H9 (cell line): ENCODE data around the gene ING5. TPM values are rescaled to one million over a fixed set of nuclear protein-coding genes. Genes with fewer than 3 reads are reported as not detected.

Experiments used
- DNase-seq: peaks from one replicate; pipeline ENCODE4 v3.0.0-alpha.2; 2017
- H2AFZ ChIP-seq: one replicate; pipeline ENCODE4 v1.6.1; 2013; ENCODE audit warnings: mild to moderate bottlenecking, low read length, control low read depth, moderate library complexity
- H2AK5ac ChIP-seq: 2 replicates; pipeline ENCODE4 v1.6.1; 2013; ENCODE audit warnings: low read length, control low read depth, mixed read lengths; ENCODE audit not compliant: insufficient read length
- H2BK120ac ChIP-seq: one replicate; pipeline ENCODE4 v1.6.1; 2013; ENCODE audit warnings: low read depth, mild to moderate bottlenecking, low read length, control low read depth, inconsistent platforms; ENCODE audit not compliant: poor library complexity, severe bottlenecking
- H2BK12ac ChIP-seq: 2 replicates; pipeline ENCODE4 v1.6.1; 2013; ENCODE audit warnings: low read length, control low read depth, mixed read lengths, low read depth; ENCODE audit not compliant: insufficient read length
- H2BK15ac ChIP-seq: 2 replicates; pipeline ENCODE4 v1.6.1; 2013; ENCODE audit warnings: low read depth, low read length, control low read depth
- H2BK20ac ChIP-seq: one replicate; pipeline ENCODE4 v1.6.1; 2013; ENCODE audit warnings: low read depth, mild to moderate bottlenecking, low read length, control low read depth, inconsistent platforms; ENCODE audit not compliant: poor library complexity, severe bottlenecking
- H2BK5ac ChIP-seq: 2 replicates; pipeline ENCODE4 v1.6.1; 2013; ENCODE audit warnings: low read length, control low read depth, mixed read lengths; ENCODE audit not compliant: insufficient read length
- H3K14ac ChIP-seq: 2 replicates; pipeline ENCODE4 v1.6.1; 2013; ENCODE audit warnings: low read length, control low read depth; ENCODE audit not compliant: insufficient read depth
- H3K18ac ChIP-seq: 2 replicates; pipeline ENCODE4 v1.6.1; 2013; ENCODE audit warnings: low read depth, mild to moderate bottlenecking, mixed read lengths, low read length, control low read depth; ENCODE audit not compliant: insufficient read length
- H3K23ac ChIP-seq: 2 replicates; pipeline ENCODE4 v1.6.1; 2013; ENCODE audit warnings: low read length, control low read depth, mixed read lengths, low read depth; ENCODE audit not compliant: insufficient read length
- H3K23me2 ChIP-seq: 2 replicates; pipeline ENCODE4 v1.6.1; 2013; ENCODE audit warnings: low read depth, mild to moderate bottlenecking, mixed read lengths, low read length, control low read depth; ENCODE audit not compliant: insufficient read length, poor library complexity, severe bottlenecking
- H3K27ac ChIP-seq: 2 replicates; pipeline ENCODE4 v1.5.1; 2013; ENCODE audit warnings: low read length, control low read depth, mixed read lengths, low read depth; ENCODE audit not compliant: insufficient read length
- H3K27me3 ChIP-seq: 2 replicates; pipeline ENCODE4 v1.6.1; 2013; ENCODE audit warnings: low read length, control low read depth, inconsistent platforms; ENCODE audit not compliant: insufficient read depth
- H3K4ac ChIP-seq: 2 replicates; pipeline ENCODE4 v1.6.1; 2013; ENCODE audit warnings: low read depth, mild to moderate bottlenecking, control low read depth, inconsistent platforms, low read length, moderate library complexity
- H3K4me1 ChIP-seq: 2 replicates; pipeline ENCODE4 v1.6.1; 2013; ENCODE audit warnings: low read length, control low read depth, inconsistent platforms; ENCODE audit not compliant: insufficient read depth
- H3K4me2 ChIP-seq: 2 replicates; pipeline ENCODE4 v1.6.1; 2013; ENCODE audit warnings: low read length, control low read depth, mixed read lengths; ENCODE audit not compliant: insufficient read length, insufficient read depth
- H3K56ac ChIP-seq: 2 replicates; pipeline ENCODE4 v1.6.1; 2013; ENCODE audit warnings: low read depth, mild to moderate bottlenecking, mixed read lengths, low read length, control low read depth; ENCODE audit not compliant: insufficient read length
- H3K79me1 ChIP-seq: 2 replicates; pipeline ENCODE4 v1.6.1; 2013; ENCODE audit warnings: low read depth, mild to moderate bottlenecking, moderate library complexity, low read length, control low read depth, inconsistent platforms; ENCODE audit not compliant: insufficient read depth, poor library complexity, severe bottlenecking
- H3K79me2 ChIP-seq: 2 replicates; pipeline ENCODE4 v1.6.1; 2013; ENCODE audit warnings: low read length, control low read depth, inconsistent platforms; ENCODE audit not compliant: insufficient read depth
- H3K9ac ChIP-seq: 2 replicates; pipeline ENCODE4 v1.6.1; 2013; ENCODE audit warnings: low read length, control low read depth, mixed read lengths; ENCODE audit not compliant: insufficient read length; ENCODE audit errors: extremely low read depth
- H3K9me3 ChIP-seq: one replicate; pipeline ENCODE4 v1.6.1; 2013; ENCODE audit warnings: low read depth, low read length, inconsistent platforms; ENCODE audit not compliant: control insufficient read depth
- H3T11ph ChIP-seq: one replicate; pipeline ENCODE4 v1.6.1; 2013; ENCODE audit warnings: mild to moderate bottlenecking, low read length, control low read depth, inconsistent platforms
- H4K20me1 ChIP-seq: one replicate; pipeline ENCODE4 v1.6.1; 2013; ENCODE audit not compliant: control insufficient read depth, insufficient read length, insufficient read depth
- H4K5ac ChIP-seq: 2 replicates; pipeline ENCODE4 v1.6.1; 2013; ENCODE audit warnings: low read depth, mild to moderate bottlenecking, mixed read lengths, low read length, control low read depth; ENCODE audit not compliant: insufficient read length
- H4K8ac ChIP-seq: replicated peaks from 2 replicates; pipeline ENCODE4 v1.6.1; 2013; ENCODE audit warnings: low read length, control low read depth, mixed read lengths, low read depth; ENCODE audit not compliant: insufficient read length
- H4K91ac ChIP-seq: 2 replicates; pipeline ENCODE4 v1.6.1; 2013; ENCODE audit warnings: low read depth, mild to moderate bottlenecking, moderate library complexity, mixed read lengths, low read length, control low read depth; ENCODE audit not compliant: insufficient read length
- H3K27ac Mint-ChIP-seq, 3 experiments: 2 replicates in 2 of 3; 3 replicates in 1 of 3; pipeline ENCODE4 v1.8.0; 2020 to 2021; ENCODE audit warnings: mixed read lengths in 3 of 3, mild to moderate bottlenecking in 1 of 3, moderate library complexity in 1 of 3
- H3K27me3 Mint-ChIP-seq: 2 replicates; pipeline ENCODE4 v1.8.0; 2021; ENCODE audit warnings: low read depth, mild to moderate bottlenecking, moderate library complexity, mixed read lengths
- H3K36me3 Mint-ChIP-seq, 3 experiments: 2 replicates in 2 of 3; 3 replicates in 1 of 3; pipeline ENCODE4 v1.8.0; 2020 to 2021; ENCODE audit warnings: low read depth in 3 of 3, mixed read lengths in 3 of 3; ENCODE audit not compliant: insufficient read depth in 1 of 3
- H3K4me1 Mint-ChIP-seq, 2 experiments: 2 replicates each; pipeline ENCODE4 v1.8.0; 2020; ENCODE audit warnings: mixed read lengths in 2 of 2
- H3K4me3 Mint-ChIP-seq, 2 experiments: 2 replicates in 1 of 2; 3 replicates in 1 of 2; pipeline ENCODE4 v1.8.0; 2020 to 2021; ENCODE audit warnings: mild to moderate bottlenecking in 2 of 2, mixed read lengths in 2 of 2, moderate library complexity in 1 of 2
- H3K9me3 Mint-ChIP-seq, 2 experiments: 2 replicates in 1 of 2; 3 replicates in 1 of 2; pipeline ENCODE4 v1.8.0; 2020; ENCODE audit warnings: mild to moderate bottlenecking in 2 of 2, mixed read lengths in 2 of 2, moderate library complexity in 1 of 2
- WGBS: extraction: QIAGEN DNeasy Blood & Tissue Kit; methylation state at CpG from one replicate; pipeline ENCODE4 v1.1.7; 2013; ENCODE audit warnings: missing lambda C conversion rate, low lambda C conversion rate, mixed read lengths; ENCODE audit not compliant: insufficient read length; ENCODE audit errors: extremely low coverage; 5-methylcytosine and 5-hydroxymethylcytosine counted together
- total RNA-seq: library from RNA; stranded (reverse); gene quantifications from 2 replicates; pipeline ENCODE4 v1.2.1, GENCODE V29; 2021
- TF ChIP-seq, protein P1 (sequence below): fragments of 200-600 bp; sonication (generic); conservative IDR thresholded peaks from 3 replicates; pipeline ENCODE4 v1.8.0; 2021; ENCODE audit warnings: antibody characterized with exemption, mild to moderate bottlenecking

The ING5 gene
- total RNA-seq, 1 experiment from 2014 or later, result 66.0 TPM

DNA sequence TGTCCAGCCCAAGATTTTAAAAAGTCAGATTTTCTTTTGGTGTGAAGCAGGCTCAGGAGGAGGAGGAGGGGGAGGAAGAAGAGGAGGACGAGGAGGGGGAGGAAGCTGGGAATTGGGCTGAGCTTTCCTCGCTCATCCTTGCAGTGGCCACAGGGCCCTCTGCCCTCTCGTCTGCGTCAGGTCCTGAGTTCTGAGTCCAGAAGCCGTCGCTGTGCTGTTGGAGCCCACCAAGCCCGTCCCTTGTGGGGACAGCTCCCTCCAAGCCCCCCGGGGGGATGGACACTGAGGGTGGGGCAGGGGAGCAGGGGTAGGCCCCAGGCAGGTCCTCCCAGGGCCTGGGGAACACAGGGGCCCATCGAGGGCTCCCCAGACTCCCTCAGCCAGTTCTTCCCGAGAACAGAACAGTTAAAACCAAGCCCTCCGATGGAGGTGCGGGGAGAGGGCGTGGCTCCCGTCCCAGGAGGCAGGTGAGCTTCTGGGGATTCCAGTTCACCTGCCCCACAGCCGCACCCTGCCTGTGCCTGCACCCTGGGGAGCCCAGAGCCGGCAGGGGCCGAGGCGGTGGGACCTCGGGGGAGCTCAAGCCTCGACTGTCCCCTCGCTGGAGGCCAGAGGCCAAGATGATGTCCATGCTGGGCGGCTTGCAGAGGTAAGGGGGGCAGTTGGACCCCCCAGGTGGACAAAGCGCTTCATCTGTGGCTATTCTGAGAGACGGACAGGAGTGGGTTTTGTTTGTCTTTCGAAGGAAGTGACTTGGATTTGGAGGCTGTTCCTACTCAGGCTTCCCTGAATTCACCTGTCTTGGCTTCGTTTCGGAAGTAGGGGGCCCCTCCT, 74.7 kb downstream of the ING5 start, which contains the start of gene GAL3ST2:
Gene GAL3ST2 (plus strand): TSS at position 487 of the 834 bp plus-strand sequence. CDS start 134 bp downstream, at position 621.
- H3K4me3 Mint-ChIP-seq, result no peak within 1 kb of the TSS
- no peak for DNase-seq
- no peak within 1 kb of the TSS for H3K9ac ChIP-seq

More for the DNA sequence above, 74.7 kb downstream of the ING5 start, which contains the start of gene GAL3ST2:
- Histone ChIP-seq H2AFZ (no peak within 1 kb of the TSS), H4K8ac (no peak within 1 kb of the TSS), H3T11ph (no peak within 1 kb of the TSS), H3K14ac (no peak within 1 kb of the TSS; the same call in 1 of the 2 replicates), H3K18ac (no peak within 1 kb of the TSS), H3K23me2 (peaks cover 3% of the 10 kb centered on the region), H4K91ac (no peak within 1 kb of the TSS), H2AK5ac (no peak within 1 kb of the TSS), H3K4ac (no peak within 1 kb of the TSS), H2BK5ac (no peak within 1 kb of the TSS), H3K79me1 (no peaks in the 10 kb centered on the region), H3K4me2 (no peak within 1 kb of the TSS), H2BK15ac (no peak within 1 kb of the TSS), H3K56ac (no peak within 1 kb of the TSS), H4K20me1 (no peaks in the 10 kb centered on the region), H3K27ac (no peak within 1 kb of the TSS), H2BK120ac (no peak within 1 kb of the TSS), H3K79me2 (no peaks in the 10 kb centered on the region), H3K23ac (no peak within 1 kb of the TSS), H4K5ac (no peak within 1 kb of the TSS), H3K27me3 (no peaks in the 10 kb centered on the region), H2BK12ac (no peak within 1 kb of the TSS), H2BK20ac (no peak within 1 kb of the TSS), H3K4me1 (no peaks in the 10 kb centered on the region), H3K9me3 (no peaks in the 10 kb centered on the region)
- Mint-ChIP-seq H3K27me3 (peaks cover 2% of the 10 kb centered on the region; the same call in 1 of the 2 replicates), H3K9me3 (peaks cover 28% of the 10 kb centered on the region in 2 experiments), H3K27ac (peak within 1 kb of the TSS in 1 of 3 experiments; percentile 67; a peak in 1 of 7 replicates), H3K4me1 (peaks cover 21 to 45% of the 10 kb centered on the region in 2 experiments), H3K36me3 (peaks cover 4 to 15% (median 9%) of the 10 kb centered on the region in 3 experiments; a peak in 6 of 7 replicates)
- WGBS, result no CpG with 5 or more reads among the region's 27 CpGs
- TF ChIP-seq, protein P1, sequence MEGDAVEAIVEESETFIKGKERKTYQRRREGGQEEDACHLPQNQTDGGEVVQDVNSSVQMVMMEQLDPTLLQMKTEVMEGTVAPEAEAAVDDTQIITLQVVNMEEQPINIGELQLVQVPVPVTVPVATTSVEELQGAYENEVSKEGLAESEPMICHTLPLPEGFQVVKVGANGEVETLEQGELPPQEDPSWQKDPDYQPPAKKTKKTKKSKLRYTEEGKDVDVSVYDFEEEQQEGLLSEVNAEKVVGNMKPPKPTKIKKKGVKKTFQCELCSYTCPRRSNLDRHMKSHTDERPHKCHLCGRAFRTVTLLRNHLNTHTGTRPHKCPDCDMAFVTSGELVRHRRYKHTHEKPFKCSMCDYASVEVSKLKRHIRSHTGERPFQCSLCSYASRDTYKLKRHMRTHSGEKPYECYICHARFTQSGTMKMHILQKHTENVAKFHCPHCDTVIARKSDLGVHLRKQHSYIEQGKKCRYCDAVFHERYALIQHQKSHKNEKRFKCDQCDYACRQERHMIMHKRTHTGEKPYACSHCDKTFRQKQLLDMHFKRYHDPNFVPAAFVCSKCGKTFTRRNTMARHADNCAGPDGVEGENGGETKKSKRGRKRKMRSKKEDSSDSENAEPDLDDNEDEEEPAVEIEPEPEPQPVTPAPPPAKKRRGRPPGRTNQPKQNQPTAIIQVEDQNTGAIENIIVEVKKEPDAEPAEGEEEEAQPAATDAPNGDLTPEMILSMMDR, result no peak
